CD4-positive, alpha-beta T cell treated with Interleukin-6 at 100 ng/mL for 8 hours (primary cell): ENCODE data around the gene PSMA8.
"Not testable (repeated sequence)": the region's sequence is repeated elsewhere in the genome, so short reads cannot be mapped to it uniquely, and the experiment has no call there.

Source experiments
- DNase-seq: peaks from one replicate; pipeline ENCODE4 v3.0.0-alpha.2; 2020; ENCODE audit warnings: mixed read lengths, low spot score

The PSMA8 gene

DNA sequence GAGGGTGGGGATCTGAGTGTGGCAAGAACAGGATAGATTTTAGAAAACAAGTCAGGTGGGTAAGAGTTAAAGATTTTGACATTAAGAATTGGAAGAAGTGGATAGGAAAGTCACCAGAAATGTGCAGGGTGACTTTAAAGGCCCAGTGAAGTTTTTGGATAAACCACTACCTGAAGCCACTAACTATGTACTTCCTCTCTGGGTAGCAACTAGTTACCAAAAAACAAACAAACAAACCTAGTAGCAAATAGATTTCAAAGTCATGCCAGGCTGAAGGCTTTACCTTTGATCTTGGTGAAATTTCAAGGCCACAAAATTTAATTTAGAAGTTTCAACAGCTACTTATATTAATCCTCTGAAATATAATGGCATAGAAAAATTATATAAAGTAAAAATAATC is 42.5 kb downstream of the PSMA8 start:
- DNase-seq, result no peak

GRCh38 chr18:26181343-26181826 is 47.7 kb downstream of the PSMA8 start:
- no peak for DNase-seq

- no peak for DNase-seq
Measured at GRCh38 chr18:26183395-26184112, 49.9 kb downstream of the PSMA8 start.

DNA sequence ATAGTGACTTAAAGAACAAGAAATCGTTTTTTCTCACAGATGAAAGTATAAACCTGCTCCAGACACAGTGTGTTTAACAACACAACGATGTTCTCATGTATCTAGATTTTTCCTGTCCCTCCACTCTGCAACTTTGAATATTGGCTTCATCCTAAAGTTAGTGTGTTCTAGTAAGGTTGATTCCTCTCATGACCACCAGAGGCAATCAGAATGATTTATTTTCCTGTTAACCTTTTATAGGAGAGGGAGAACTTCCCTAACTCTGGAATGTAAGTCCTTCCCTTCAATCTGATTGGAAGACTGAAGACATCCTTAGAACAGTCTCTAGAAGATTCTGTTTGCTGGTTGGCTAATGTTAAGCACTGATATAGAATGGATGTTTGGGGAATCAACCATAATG is 51.6 kb downstream of the PSMA8 start:
- DNase-seq, result no peak

DNA sequence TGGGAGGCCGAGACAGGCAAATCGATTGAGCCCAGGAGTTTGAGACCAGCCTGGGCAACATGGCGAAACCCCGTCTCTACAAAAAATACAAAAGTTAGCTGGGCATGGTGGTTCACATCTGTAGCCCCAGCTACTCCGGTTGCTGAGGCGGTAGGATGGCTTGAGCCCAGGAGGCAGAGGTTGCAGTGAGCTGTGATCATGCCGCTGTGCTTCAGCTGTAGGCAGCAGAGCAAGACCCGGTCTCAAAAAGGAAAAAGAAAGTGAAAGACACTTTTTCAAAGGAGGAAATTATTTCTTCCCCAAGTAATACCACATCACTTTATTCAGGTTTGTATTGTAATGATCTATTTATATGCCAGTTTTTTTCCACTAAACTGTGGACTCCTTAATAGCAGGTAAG is 56.8 kb downstream of the PSMA8 start:
- peak; percentile 49 for DNase-seq

- DNase-seq, result no peak
Measured at GRCh38 chr18:26192233-26192632, 58.6 kb downstream of the PSMA8 start.

GRCh38 chr18:26196605-26197004 is 62.9 kb downstream of the PSMA8 start:
- no peak for DNase-seq

DNA sequence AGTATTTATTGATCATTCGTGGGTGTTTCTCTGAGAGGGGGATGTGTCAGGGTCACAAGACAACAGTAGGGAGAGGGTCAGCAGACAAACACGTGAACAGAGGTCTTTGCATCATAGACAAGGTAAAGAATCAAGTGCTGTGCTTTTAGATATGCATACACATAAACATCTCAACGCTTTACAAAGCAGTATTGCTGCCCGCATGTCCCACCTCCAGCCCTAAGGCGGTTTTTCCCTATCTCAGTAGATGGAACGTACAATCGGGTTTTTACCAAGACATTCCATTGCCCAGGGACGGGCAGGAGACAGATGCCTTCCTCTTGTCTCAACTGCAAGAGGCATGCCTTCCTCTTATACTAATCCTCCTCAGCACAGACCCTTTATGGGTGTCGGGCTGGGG is 68.3 kb downstream of the PSMA8 start:
- not testable (repeated sequence) for DNase-seq

- DNase-seq, result no peak
Measured at GRCh38 chr18:26205318-26205717, 71.6 kb downstream of the PSMA8 start.

DNA sequence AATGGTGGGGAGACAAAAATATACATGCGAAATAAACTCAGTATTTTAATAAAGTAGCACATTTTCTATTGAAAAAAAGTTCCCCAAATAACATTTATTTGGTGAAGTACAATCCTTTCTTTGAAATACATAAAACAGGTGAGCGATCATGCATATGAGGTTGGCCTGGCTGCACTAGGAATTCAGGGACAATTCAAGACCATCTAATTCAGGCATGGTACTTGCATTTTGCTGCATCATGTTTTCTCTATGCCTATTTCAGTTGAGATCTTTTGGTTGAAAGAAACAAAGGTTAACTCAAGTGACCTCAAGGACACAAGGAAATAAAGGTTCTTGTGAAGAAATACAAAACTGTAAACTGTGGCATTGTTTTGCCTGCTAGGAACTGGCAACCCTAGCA is 72.8 kb downstream of the PSMA8 start:
- no peak for DNase-seq

GRCh38 chr18:26207937-26208336 is 74.3 kb downstream of the PSMA8 start:
- no peak for DNase-seq

DNA sequence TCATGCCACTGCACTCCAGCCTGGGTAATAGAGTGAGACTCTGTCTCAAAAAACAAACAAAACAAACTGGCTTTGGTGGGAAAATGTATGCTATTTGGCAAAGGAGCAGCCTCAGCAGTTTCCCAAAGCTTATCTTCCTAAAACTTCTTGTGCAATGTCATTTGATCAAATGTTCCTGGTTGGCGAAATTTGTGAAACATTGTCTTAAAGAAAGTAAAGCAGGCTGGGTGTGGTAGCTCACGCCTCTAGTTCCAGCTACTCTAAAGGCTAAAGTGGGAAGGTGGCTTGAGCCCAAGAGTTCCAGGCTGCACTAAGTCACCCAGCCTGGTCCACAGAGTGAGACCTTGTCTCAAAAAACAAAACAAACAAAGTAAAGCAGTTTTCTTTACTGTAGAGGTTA is 75.3 kb downstream of the PSMA8 start:
- no peak for DNase-seq

- no peak for DNase-seq
Measured at GRCh38 chr18:26210147-26210546, 76.5 kb downstream of the PSMA8 start.

DNA sequence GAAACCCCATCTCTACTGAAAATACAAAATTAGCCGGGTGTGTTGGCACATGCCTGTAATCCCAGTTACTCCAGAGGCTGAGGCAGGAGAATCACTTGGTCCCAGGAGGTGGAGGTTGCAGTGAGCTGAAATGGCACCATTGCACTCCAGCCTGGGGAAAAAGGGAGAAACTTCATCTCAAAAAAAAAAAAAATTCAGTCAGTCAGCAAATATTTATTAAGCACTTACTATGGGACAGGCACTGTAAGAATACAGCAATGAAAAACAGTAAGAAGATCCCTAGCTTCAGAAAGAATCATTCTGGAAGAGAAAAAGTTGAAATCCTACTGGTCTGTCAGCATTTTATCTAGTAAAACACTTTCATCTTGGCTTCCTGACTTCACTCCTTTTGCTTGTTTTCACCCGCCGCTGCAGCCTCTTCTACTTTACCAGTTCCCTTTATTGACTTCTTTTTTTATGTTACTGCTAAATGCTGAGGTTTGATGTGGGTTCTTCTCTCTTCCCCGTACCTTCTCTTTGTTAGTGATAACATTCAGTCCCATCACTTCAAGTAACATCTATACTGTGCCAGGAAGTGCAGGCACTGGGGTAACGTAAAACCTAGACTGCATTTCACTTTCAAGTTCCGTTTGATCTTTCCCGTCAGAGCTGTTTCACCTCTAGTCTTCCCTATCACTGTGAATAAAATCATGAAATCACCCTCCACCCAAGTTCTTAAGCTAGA is 81.7 kb downstream of the PSMA8 start:
- DNase-seq, result peak; percentile 82

DNA sequence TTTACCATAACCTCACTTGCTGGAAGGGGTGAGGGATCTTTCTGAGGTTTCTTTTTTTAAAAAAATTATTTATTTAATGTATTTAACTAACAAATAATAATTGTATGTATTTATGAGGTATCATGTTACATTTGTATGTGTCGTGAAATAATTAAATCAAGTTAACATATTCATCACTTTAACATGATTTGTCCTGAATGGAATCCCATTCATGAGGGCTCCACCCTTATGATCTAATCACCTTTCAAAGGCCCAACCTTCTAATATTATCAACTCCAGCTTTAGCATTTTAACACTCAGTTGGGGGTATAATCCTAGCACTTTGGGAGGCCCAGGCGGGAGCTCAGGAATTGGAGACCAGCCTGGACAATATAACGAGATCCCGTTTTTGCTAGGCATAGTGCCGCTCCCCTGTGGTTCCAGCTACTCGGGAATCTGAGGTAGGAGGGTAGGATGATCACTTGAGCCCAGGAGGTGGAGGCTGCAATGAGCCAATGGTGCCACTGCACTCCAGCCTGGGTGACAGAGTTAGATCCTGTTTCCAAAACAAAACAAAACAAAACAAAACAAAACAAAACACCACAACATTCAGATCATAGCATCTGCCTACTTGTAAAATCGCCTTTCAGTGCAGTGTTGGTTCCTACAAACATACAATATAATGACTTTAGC is 91.5 kb downstream of the PSMA8 start:
- DNase-seq, result no peak

DNA sequence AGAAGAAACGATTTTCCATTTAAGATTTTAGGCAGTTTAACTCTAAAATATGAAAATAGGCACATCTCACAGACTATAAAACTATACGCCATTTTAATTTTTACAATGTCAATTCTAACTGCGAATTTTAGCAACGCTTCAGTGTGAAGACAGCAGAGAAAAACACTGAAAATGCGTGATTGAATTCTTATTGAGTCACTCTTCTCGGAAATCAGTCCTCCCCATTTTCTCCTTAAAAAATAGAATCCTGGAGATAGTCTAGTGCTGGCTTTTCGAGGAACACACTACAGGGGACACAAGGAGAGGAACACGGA is 92.2 kb downstream of the PSMA8 start:
- no peak for DNase-seq

DNA sequence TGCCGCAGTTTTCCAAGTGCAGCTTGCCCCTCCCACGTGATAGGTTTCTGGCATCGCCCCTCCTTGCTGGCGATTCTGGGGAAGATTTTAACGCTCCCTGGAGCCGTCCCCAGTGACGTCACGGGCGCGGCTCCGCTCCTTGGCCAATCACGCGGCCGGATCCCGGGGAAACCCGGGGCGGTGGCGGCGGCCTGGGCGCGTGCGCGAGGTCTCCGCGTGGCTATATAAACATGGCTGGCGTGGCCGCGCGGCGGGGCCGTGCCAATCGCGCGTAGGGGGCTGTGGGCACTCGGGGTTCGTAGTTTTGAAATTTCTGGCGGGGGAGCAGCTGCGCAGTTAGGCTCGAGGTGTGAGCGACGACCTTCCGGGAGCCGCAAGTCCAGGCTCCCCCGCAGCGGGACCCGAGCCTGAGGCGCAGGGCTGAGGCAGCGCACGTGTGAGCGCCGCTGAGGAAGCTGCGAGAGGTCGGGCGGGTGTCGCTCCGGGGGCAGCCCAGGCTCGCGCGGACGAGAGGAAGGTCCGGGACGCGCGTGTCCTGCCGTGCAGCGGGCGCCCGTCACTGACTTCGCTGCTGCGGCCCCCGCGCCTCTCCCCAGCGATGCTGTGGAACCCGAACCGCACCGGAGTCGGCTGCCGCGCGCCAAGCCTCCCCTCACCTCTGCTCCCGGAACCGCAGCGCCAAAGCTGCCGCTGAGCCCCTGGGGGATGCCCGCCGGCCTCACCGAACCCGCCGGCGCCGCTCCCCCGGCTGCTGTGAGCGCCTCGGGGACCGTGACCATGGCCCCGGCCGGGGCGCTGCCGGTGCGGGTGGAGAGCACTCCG is 92.8 kb downstream of the PSMA8 start, which contains the start of gene TAF4B:
TSS of gene TAF4B (plus strand) at position 217 of the 822 bp plus-strand sequence. CDS start at position 706, 489 bp downstream.
- peak; percentile 90 for DNase-seq

GRCh38 chr18:26227051-26227670 is 93.5 kb downstream of the PSMA8 start:
- DNase-seq, result no peak

GRCh38 chr18:26228562-26229260 is 95.0 kb downstream of the PSMA8 start:
- no peak for DNase-seq

DNA sequence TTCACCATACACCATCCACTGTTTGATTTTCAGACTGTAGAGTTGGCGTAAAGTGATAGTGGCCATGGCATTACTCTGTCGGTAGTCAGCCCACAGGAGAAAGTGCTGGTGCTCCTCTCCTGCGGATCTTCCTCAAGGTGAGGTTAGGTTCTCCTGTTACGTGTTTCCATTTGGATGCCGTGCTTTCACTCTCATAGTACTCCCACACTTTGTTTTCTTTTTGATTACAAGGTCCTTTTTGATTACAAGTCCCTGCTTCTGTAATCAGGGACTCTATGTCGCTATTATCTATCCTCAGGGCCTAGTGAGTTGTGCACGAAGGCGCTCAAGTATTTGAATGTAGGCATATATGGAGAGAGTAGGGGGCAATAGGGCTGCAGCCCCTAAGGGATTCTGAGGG is 96.8 kb downstream of the PSMA8 start:
- DNase-seq, result no peak

DNA sequence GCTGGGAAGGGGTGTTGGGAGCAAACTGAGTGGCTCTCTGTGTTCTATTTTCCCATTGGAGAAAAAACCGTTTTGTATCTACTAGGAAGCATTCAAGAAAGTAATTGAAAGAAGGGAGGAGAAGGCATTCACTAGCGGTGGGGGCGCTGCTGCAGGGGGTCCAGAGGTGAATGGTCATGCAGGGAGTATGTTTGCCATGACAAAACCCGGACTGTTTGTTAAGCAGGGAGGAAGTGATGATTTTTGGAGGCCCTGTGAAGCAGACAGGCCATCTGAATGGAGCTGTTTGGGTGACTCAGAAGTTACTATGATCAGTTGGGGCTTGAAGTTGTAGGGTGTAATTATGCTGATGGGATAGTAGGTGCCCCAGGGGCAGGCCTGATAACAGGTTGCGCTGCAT is 99.5 kb downstream of the PSMA8 start:
- DNase-seq, result no peak
